DMS79 treated with DMSO at 0.1 percent for 48 hours (cell line): Measurements from ENCODE around the gene PDE5A.
A peak's percentile ranks its signal among the peaks of the same experiment; 100 is the strongest.
"Not testable (repeated sequence)": the region's sequence is repeated elsewhere in the genome, so short reads cannot be mapped to it uniquely, and the experiment has no call there.

Experiments used
- DNase-seq: peaks from one replicate; lab custom pipeline; 2025; lab: John Stamatoyannopoulos, UW

PDE5A gene

GRCh38 chr4:119628281-119629141 lies at the start of gene PDE5A:
Gene PDE5A, minus strand, starts transcription at chr4:119628804. Its CDS starts 133 bp downstream, at chr4:119628671.
- DNase-seq = peak; percentile 62

GRCh38 chr4:119676101-119676500 lies 47.5 kb upstream of the PDE5A start:
- no peak for DNase-seq

DNA sequence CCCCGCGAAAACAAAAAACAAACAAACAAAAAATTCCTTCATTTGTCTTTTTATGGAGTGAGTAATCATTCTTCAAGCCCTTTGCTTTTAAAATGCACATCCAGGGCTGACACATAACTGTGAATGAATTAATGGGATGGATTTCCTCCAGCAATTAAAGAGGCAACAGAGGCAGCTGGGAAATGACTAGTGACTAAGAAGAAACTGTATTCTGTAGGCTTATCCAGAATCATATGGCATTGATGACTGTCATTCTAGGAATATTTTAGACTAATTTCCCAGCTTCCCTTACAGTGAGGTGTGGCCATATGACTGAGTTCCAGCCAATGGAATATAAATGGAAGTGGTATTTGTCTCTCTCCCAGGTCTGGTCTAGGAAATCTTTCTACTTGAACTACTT lies 46.8 kb upstream of the PDE5A start:
- no peak for DNase-seq

DNA sequence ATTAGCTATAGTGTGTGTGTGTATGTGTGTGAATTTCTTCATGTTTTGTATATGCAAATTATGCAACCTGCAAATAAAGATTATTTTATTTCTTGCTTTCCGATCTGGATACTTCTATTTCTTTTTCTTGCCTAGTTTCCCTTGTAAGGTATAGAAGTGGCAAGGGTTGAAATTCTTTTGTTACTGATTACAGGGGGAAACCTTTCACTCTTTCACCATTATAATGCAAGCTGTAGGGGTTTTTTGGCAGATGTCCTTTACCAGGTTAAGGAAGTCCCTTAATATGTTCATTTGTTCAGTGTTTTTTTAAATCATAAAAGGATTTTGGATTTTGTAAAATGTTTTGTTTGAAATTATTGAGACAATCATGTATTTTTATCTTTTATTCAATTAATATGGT lies 44.3 kb upstream of the PDE5A start:
- no peak for DNase-seq

GRCh38 chr4:119672086-119672485 lies 43.5 kb upstream of the PDE5A start:
- DNase-seq = no peak

DNA sequence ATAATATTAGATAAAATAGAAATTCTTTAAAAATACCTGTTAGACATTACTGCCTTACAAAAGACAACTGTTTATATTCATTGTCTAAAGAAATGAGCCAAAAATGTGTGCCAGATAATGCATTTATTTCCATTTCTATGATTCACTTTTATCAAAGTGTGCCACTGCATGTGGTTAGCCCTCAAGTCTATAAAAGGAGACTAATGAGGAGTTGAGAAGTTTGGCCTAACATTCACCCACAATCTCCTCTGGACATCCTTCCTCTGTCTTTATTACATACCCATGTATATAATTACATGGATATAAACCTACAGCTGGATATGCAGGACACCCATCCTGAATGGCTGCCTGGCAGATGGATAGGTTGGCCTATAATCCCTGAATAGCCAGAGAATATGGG lies 42.6 kb upstream of the PDE5A start:
- no peak for DNase-seq

DNA sequence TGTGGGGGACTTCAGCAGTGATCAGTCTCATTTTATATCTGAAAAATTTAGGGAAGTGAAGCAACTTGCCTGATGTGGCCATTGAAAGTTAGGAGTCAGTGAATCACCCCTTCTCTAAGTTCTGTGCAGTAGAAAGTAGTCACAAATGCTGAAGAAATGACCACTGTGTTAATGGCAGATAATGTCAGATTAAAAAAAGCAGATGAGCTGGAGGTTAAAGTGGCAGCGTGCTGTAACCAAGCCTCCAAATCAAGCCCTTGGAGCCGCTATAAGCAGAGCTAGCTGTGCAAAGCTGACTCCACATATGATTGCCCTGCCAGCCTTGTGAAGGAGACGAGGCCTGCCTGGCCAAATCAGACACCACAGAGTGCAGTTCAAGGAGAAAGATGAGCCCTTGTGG lies 39.2 kb upstream of the PDE5A start:
- no peak for DNase-seq

DNA sequence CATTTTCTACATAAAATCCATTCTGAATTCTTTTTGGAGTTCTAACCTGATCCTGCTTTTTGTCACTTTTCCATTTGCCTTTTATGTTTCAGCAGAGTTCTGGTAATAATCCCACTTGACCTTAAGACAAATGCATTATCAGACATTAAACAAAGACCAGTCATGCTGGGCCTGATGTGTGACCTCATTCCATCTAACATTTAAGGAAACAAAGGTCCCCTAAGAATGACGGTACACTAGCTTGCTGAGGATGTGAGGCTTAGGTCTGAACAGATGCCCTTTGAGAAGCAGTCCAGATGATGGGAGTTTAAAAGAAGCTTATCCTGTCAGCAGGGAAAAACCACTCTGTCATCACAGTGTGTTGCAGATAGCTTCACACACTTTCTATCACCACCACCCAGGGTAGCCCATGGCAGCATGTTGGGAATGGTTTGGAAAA lies 38.1 kb upstream of the PDE5A start:
- no peak for DNase-seq

DNA sequence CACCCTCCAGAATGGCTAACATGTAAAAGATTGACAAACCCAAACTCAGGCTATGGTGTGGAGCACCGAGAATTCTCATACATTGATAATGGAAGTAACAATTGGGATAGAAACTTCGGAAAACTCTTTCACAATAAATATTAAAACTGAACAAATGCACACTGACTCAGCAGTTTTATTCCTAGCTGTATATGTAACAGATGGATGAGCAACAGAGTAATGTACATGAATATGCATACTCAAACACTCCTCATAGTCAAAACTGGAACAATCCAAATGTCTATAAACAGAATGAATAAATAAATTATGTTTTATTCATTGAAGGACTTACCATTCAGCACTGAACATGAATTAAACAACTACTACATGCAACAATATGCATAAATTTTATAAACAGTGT lies 37.1 kb upstream of the PDE5A start:
- no peak for DNase-seq

DNA sequence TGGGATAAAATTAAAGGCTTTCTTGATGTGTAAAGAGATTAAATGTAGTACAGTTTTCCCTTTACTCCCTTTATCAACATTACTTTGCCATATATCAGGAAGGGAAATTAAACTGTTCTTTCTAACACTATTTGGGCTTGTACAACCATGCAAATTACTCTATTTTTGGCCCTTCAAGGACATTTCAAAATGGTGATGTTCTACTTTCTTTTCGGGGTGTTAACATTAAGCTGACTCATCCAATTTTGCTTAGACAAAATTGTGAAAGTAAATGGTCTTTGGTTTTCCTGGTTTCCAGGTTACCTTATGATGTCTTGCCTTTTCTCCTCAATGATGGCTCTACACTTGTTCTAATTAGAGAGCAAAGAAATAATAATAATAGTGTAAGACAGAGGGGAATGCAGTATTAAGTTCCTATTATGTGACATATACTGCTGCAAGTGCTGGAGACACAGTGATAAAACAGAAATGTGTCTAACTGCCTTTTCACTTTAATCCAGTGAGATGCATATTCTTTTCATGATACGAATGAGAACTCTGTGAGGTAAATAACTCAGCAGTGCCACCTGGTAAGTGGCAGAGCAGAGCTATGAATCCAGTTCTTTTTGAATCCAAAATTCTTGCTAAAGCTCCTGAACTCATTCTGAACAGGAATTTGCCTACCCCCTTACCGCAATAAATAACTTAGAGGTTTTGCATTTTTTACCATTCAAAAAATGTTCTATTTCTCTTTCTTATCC lies 35.7 kb upstream of the PDE5A start:
- no peak for DNase-seq

- DNase-seq = no peak
Measured at GRCh38 chr4:119663160-119663788, 34.7 kb upstream of the PDE5A start.

DNA sequence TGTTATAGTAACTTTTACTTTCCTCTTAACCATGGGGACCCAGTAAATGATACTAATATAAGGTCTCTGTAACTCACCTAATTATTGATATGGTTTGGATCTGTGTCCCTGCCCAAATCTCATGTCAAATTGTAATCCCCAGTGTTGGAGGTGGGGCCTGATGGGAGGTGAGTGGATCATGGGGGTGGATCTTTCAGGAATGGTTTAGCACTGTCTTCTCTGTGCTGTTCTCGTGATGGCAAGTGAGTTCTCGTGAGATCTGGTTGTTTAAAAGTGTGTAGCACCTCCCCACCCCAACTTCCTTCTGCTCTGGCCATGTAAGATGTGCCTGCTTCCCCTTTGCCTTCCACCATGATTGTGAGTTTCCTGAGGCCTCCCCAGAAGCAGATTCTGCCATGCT lies 34.0 kb upstream of the PDE5A start:
- not testable (repeated sequence) for DNase-seq

DNA sequence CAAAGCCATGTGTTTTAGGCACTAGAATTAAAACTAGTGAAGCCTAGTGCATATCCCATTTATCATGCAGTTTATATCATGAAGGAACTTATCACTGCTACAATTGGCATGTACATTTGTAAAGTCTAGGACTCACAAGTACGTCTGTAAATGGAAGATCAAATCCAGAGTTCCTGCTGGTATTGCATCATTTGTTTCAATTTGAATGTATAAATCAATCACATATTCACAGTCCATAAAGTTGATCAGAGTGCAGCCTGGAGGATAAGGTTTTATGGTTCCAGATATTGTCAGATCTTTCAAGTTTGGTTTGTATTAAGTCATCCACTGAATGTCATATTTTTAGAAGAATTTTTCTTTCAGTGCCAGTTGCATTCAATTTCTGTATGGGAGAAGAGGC lies 32.6 kb upstream of the PDE5A start:
- DNase-seq = no peak

GRCh38 chr4:119659576-119659975 lies 31.0 kb upstream of the PDE5A start:
- no peak for DNase-seq

GRCh38 chr4:119657111-119657611 lies 28.6 kb upstream of the PDE5A start:
- no peak for DNase-seq

DNA sequence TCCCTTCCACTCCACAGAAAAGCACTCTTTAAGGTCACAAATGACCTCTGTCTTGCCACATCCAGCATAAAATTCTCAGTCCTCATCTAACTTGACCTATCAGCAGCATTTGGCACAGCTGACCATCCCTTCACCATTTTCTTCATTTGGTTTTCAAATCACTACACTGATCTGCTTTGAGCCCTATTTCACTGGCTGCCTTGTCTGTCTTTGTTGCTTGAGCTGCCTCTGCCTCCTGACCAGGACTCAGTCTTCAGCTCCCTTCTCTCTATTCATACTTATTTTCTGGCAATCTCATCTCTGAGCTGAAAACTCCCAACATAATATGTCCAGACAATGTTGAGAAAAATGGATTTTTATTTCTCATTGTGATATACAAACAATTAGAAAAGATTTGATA lies 27.7 kb upstream of the PDE5A start:
- no peak for DNase-seq

- no peak for DNase-seq
Measured at GRCh38 chr4:119655111-119655837, 26.7 kb upstream of the PDE5A start.

GRCh38 chr4:119653990-119654389 lies 25.4 kb upstream of the PDE5A start:
- DNase-seq = no peak

DNA sequence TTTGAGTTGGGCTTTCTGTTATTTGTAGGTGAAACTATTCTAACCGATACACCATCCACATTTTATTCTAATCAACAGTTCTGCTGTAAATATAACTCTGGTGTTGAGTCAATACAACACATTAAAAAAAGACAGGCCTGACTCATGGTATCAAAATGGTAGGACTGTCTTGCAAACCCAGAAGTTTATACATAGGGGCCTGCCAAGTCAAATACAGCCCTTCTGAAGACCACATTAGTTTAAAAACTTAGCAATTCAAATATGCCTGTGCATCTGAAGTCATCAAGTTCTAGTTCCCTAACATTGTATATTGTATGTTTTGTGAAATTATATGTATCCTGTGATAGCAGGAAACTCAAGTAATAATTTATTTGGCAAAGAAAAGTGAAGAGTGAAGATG lies 24.4 kb upstream of the PDE5A start:
- DNase-seq = no peak

DNA sequence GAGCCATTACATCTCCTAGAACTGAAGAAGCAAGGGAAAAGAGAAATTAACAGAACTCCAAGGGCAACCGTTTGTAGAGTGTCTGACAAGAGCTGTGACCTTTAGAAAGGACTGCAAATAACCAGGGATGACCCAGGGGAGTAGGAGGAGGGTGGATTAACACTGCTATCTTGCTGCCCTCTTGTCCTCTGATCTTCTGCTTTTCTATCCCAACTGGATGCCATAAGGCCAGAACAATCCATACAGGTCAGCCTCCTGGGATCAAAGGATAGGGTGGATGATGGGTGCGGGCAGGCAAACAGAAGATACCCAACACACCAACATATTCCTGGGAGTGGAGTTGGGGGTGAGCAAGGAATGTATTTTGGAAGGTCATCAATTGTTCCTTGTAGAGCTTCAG lies 19.8 kb upstream of the PDE5A start:
- no peak for DNase-seq

- no peak for DNase-seq
Measured at GRCh38 chr4:119647558-119647957, 19.0 kb upstream of the PDE5A start.
